WERI-Rb-1 (cell line): Measurements from ENCODE around the gene AHCTF1.
A peak's percentile ranks its signal among the peaks of the same experiment; 100 is the strongest.

Source experiments
- DNase-seq: peaks from one replicate; pipeline ENCODE4 v3.0.0-alpha.2; 2020
- H3K27ac ChIP-seq: fragments of 250-450 bp; sonication (Bioruptor Pico); 2 replicates; pipeline ENCODE4 v1.5.1; 2020; ENCODE audit warnings: mild to moderate bottlenecking, moderate library complexity
- H3K27me3 ChIP-seq: fragments of 250-450 bp; sonication (Bioruptor Pico); 2 replicates; pipeline ENCODE4 v1.5.1; 2021; ENCODE audit warnings: mild to moderate bottlenecking, low read depth, moderate library complexity; ENCODE audit not compliant: insufficient read depth, severe bottlenecking
- H3K36me3 ChIP-seq: fragments of 250-450 bp; sonication (Bioruptor Pico); 2 replicates; pipeline ENCODE4 v1.5.1; 2020; ENCODE audit warnings: mild to moderate bottlenecking, moderate library complexity
- H3K4me3 ChIP-seq: 2 replicates; pipeline ENCODE4 v1.5.1; 2011; ENCODE audit warnings: low read depth, mild to moderate bottlenecking, control low read depth, low read length
- H3K9me3 ChIP-seq: fragments of 250-450 bp; sonication (Bioruptor Pico); 2 replicates; pipeline ENCODE4 v1.5.1; 2021; ENCODE audit warnings: mild to moderate bottlenecking, moderate library complexity; ENCODE audit not compliant: severe bottlenecking
- TF ChIP-seq, protein P1 (sequence below): IDR thresholded peaks from 2 replicates; pipeline ENCODE4 v1.5.1; 2011; ENCODE audit warnings: low read depth, mild to moderate bottlenecking, control low read depth, inconsistent platforms, low read length

Gene AHCTF1

DNA sequence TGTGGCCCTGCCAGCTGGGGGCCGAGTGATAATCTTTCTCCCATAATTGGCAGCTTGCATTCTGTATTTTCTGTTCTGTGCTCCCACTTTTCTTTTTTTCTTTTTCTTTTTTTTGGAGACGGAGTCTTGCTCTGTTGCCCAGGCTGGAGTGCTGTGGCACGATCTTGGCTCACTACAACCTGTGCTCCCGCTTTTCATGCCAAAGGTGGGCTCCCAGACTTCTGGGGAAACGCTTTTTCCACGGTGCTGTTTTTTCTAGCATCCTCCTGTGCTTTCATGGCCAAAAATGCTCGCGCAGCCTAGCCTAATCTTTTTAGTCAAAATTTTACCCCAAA is 585 bp upstream of the AHCTF1 start:
- peaks cover 28% of the 10 kb centered on the region for H3K36me3 ChIP-seq
- no peaks in the 10 kb centered on the region for H3K27me3 ChIP-seq
- TF ChIP-seq, protein P1, sequence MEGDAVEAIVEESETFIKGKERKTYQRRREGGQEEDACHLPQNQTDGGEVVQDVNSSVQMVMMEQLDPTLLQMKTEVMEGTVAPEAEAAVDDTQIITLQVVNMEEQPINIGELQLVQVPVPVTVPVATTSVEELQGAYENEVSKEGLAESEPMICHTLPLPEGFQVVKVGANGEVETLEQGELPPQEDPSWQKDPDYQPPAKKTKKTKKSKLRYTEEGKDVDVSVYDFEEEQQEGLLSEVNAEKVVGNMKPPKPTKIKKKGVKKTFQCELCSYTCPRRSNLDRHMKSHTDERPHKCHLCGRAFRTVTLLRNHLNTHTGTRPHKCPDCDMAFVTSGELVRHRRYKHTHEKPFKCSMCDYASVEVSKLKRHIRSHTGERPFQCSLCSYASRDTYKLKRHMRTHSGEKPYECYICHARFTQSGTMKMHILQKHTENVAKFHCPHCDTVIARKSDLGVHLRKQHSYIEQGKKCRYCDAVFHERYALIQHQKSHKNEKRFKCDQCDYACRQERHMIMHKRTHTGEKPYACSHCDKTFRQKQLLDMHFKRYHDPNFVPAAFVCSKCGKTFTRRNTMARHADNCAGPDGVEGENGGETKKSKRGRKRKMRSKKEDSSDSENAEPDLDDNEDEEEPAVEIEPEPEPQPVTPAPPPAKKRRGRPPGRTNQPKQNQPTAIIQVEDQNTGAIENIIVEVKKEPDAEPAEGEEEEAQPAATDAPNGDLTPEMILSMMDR = no peak
- H3K4me3 ChIP-seq = peak overlapping the region; percentile 82
- no peaks in the 10 kb centered on the region for H3K9me3 ChIP-seq
- no peak for DNase-seq
- peak overlapping the region; percentile 98 for H3K27ac ChIP-seq

DNA sequence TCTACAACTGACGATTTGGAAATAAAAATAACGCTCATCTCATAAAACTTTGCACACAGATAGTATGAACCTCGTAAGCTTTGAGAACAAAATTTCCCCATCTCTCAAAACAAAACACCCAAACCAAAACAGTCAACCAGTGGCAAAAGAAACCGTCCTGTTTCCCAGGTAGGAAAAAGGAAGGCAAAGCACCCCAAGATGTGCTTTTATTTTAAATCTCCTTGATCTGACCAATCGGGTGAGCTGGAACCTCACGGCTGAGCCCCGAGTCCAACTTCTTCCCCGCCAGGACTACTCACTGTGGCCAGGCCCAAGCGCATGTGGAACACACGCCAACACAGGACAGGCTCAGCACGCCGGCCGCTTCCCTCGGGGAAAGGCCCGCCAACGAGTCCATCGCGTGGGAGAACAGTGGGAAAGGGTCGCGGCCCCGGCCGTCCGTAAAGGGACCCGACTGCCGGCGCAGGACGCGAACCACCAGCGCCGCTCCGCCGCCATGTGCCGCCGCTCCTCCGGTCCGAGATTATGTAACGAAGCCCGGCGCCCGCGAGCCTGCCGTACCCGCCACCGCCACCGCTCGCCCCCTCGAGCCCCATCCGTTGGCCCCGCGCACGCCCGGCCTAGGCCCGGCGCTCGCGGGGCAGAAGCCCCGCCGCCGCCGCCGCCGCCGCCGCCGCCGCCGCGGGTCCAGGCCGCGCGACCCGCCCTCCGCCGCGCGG is 759 bp downstream of the AHCTF1 start:
- peak; percentile 59 for DNase-seq
- TF ChIP-seq, protein P1 = no peak
- Histone ChIP-seq H3K36me3 (peaks cover 40% of the 10 kb centered on the region), H3K27ac (peak overlapping the region; percentile 98), H3K4me3 (peak overlapping the region; percentile 82), H3K27me3 (no peaks in the 10 kb centered on the region), H3K9me3 (no peaks in the 10 kb centered on the region)

DNA sequence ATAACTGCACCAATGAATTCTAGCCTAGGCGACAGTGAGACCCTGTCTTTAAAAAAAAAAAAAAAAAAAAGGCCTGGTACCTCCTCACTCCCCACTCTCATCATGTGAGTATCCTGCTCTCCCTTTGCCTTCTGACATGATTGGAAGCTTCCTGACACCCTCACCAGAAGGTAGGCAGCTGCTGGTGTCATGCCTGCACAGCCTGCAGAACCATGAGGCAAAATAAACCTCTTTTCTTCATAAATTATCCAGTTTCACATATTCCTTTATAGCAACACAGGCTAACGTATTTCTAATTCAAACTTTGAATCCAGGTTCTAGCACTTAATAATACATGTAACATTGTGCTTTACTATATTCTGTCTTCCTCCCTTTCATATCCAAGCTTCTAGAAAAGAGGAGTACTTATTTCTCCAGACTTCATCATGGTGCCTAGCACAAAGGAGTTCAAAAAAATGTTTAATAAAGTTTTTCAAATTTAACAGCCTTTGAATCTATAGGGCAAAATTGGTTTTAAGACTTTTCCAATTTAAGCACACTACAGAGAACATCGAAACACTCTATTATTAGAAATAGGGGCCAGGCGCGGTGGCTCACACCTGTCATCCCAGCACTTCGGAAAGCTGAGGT is 5.6 kb downstream of the AHCTF1 start:
- no peak for DNase-seq
- peaks cover 53% of the 10 kb centered on the region for H3K36me3 ChIP-seq
- H3K4me3 ChIP-seq = no peak overlapping the region
- H3K27me3 ChIP-seq = no peaks in the 10 kb centered on the region
- no peak overlapping the region for H3K27ac ChIP-seq
- TF ChIP-seq, protein P1 = no peak
- H3K9me3 ChIP-seq = no peaks in the 10 kb centered on the region

DNA sequence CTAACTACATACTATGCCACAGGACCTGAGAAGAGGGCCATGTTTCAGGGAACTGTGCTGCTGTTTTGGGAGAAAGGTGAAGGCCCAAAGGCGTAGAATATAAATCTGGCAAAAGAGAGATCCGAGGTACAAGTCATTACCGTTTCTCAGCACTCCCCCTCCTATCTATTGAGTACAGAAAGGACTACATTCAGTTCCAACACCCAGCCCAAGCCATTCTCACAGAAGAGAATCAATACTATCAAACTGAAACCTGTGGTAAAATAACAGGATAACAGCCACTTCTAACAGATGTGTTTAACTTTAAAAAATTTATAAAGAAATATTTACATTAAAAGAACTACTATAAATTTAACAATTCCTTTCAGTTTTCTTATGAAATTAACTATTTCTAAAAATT is 7.8 kb downstream of the AHCTF1 start:
- Histone ChIP-seq H3K36me3 (peaks cover 46% of the 10 kb centered on the region), H3K27me3 (no peaks in the 10 kb centered on the region), H3K4me3 (no peak overlapping the region), H3K27ac (no peak overlapping the region), H3K9me3 (no peaks in the 10 kb centered on the region)
- no peak for DNase-seq
- TF ChIP-seq, protein P1 = no peak

DNA sequence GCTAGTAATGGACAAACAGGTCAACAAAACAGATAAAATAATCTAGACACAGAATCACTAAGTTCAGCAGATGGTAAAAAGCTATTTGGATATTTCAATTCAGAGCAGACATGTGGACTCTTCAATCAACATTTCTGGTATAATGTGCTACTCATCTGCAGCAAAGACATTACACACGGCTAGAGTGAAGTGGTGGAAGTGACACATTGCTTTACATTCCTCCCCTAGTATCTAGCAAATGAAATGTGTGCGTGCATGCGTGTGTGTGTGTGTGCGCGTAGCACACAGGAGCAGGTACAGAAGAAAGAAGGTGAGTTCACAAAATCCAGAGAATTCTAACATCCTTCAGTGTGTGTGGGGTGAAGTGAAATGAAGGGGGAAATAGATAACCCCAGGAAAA is 8.3 kb downstream of the AHCTF1 start:
- no peak for DNase-seq
- TF ChIP-seq, protein P1 = no peak
- Histone ChIP-seq H3K27me3 (no peaks in the 10 kb centered on the region), H3K27ac (no peak overlapping the region), H3K36me3 (peaks cover 43% of the 10 kb centered on the region), H3K9me3 (no peaks in the 10 kb centered on the region), H3K4me3 (no peak overlapping the region)
